ENCODE results near the gene DDR1. TPM values are rescaled to one million over a fixed set of nuclear protein-coding genes. Genes with fewer than 3 reads are reported as not detected.

The DDR1 gene
- total RNA-seq, 1 experiment from 2014 or later = 258 TPM

DNA sequence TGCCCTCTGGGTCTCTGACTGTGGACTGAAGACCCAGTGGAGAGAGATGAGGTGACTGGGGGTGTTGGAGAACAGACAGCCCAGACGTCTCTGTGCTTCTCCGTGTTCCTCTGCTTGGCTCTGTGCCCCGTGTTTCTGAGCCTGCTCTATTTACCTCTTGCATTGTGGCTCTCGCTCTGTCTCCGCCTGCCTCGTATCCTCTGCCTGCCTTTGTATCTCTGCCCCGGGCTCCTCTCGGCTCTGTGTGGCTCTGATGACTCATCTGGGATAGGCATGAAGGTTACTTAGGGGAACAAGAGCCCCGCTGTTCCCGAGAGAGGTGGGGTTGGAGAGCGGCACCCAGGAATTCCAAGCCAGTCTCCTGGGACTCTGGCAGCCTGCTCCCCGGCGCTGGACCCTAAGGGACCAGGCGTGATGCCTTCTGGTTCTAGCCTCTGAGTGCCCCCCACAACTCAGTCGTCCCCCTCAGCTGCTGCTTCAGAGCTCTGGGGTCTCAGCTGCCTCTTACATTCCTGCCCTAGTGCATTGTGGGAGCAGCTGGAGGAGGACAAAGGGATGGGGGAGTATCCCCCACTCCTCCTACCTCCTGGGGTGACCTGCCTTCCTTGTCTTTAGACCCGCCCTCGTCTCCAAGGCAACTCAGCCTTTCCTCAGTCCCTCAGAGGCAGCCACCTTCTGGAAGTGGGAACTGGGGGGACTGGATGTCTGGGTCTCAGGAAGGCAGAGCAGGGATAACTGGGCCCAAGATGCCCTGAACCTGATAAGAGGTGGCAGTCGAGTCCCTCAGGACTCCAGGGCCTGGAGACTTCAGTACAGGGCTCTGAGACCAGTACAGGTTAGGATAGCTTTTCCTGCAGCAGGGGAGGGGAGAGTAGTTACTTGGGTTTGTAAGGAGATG, 1.9 kb downstream of the DDR1 start:
- Mint-ChIP-seq H3K27me3 (ENCODE audit: low read depth) (no peaks in the 10 kb centered on the region; the same call in 1 of the 2 replicates), H3K4me1 (peaks cover 68 to 69% of the 10 kb centered on the region in 2 experiments), H3K27ac (peak overlapping the region; percentile 95 to 99 (median 98)), H3K36me3 (ENCODE audit: insufficient read depth in 1 of 3, low read depth in 3 of 3) (peaks cover 22 to 47% (median 36%) of the 10 kb centered on the region in 3 experiments), H3K4me3 (peak overlapping the region; percentile 72 to 90), H3K9me3 (no peaks in the 10 kb centered on the region)
- H2AK5ac ChIP-seq (ENCODE audit: insufficient read length, low read length) = no peak overlapping the region
- TF ChIP-seq, protein P1, sequence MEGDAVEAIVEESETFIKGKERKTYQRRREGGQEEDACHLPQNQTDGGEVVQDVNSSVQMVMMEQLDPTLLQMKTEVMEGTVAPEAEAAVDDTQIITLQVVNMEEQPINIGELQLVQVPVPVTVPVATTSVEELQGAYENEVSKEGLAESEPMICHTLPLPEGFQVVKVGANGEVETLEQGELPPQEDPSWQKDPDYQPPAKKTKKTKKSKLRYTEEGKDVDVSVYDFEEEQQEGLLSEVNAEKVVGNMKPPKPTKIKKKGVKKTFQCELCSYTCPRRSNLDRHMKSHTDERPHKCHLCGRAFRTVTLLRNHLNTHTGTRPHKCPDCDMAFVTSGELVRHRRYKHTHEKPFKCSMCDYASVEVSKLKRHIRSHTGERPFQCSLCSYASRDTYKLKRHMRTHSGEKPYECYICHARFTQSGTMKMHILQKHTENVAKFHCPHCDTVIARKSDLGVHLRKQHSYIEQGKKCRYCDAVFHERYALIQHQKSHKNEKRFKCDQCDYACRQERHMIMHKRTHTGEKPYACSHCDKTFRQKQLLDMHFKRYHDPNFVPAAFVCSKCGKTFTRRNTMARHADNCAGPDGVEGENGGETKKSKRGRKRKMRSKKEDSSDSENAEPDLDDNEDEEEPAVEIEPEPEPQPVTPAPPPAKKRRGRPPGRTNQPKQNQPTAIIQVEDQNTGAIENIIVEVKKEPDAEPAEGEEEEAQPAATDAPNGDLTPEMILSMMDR (conservative IDR thresholded peaks at IDR 0.05) = no peak
- H2BK15ac ChIP-seq (ENCODE audit: low read depth, low read length) = no peak overlapping the region
- no peak overlapping the region for H2BK20ac ChIP-seq (ENCODE audit: low read depth, low read length, poor library complexity, severe bottlenecking)
- peaks cover 32% of the 10 kb centered on the region for H3K23me2 ChIP-seq (ENCODE audit: insufficient read length, low read depth, low read length, poor library complexity, severe bottlenecking)
- H3K79me1 ChIP-seq (ENCODE audit: insufficient read depth, low read depth, low read length, poor library complexity, severe bottlenecking) = peaks cover 7% of the 10 kb centered on the region
- H3K18ac ChIP-seq (ENCODE audit: insufficient read length, low read depth, low read length) = peak overlapping the region; percentile 80
- H4K91ac ChIP-seq (ENCODE audit: insufficient read length, low read depth, low read length) = no peak overlapping the region
- no peaks in the 10 kb centered on the region for H4K20me1 ChIP-seq (ENCODE audit: control insufficient read depth, insufficient read depth, insufficient read length)
- no peak overlapping the region for H3K56ac ChIP-seq (ENCODE audit: insufficient read length, low read depth, low read length)
- H2AFZ ChIP-seq (ENCODE audit: low read length) = no peak overlapping the region
- peak overlapping the region; percentile 44; the same call in 1 of the 2 replicates for H3K14ac ChIP-seq (ENCODE audit: insufficient read depth, low read length)
- WGBS (ENCODE audit: extremely low coverage, insufficient read length, low lambda C conversion rate) = no CpG with 5 or more reads among the region's 18 CpGs
- H4K8ac ChIP-seq (replicated peaks; ENCODE audit: insufficient read length, low read depth, low read length) = no peak overlapping the region
- no peak overlapping the region for H2BK120ac ChIP-seq (ENCODE audit: low read depth, low read length, poor library complexity, severe bottlenecking)
- H3T11ph ChIP-seq (ENCODE audit: low read length) = no peak overlapping the region
- H2BK5ac ChIP-seq (ENCODE audit: insufficient read length, low read length) = no peak overlapping the region
- H3K9ac ChIP-seq (ENCODE audit: extremely low read depth, insufficient read length, low read length) = peak overlapping the region; percentile 48
- H3K9me3 ChIP-seq (ENCODE audit: control insufficient read depth, low read depth, low read length) = no peaks in the 10 kb centered on the region
- no peak overlapping the region for H3K4ac ChIP-seq (ENCODE audit: low read depth, low read length)
- peaks cover 6% of the 10 kb centered on the region; the same call in 1 of the 2 replicates for H3K4me1 ChIP-seq (ENCODE audit: insufficient read depth, low read length)
- H3K27ac ChIP-seq (ENCODE audit: insufficient read length, low read depth, low read length) = peak overlapping the region; percentile 59
- H4K5ac ChIP-seq (ENCODE audit: insufficient read length, low read depth, low read length) = no peak overlapping the region
- H2BK12ac ChIP-seq (ENCODE audit: insufficient read length, low read depth, low read length) = no peak overlapping the region
- peak overlapping the region; percentile 42 for H3K4me2 ChIP-seq (ENCODE audit: insufficient read depth, insufficient read length, low read length)
- no peak overlapping the region for H3K23ac ChIP-seq (ENCODE audit: insufficient read length, low read depth, low read length)
- DNase-seq = peak; percentile 95
- no peaks in the 10 kb centered on the region for H3K27me3 ChIP-seq (ENCODE audit: insufficient read depth, low read length)
- H3K79me2 ChIP-seq (ENCODE audit: insufficient read depth, low read length) = peaks cover 18% of the 10 kb centered on the region; the same call in 1 of the 2 replicates

Data from H9 (cell line).